HG02840 (cell line): ENCODE data around the gene AGO3.

Experiments used
- ATAC-seq: cut with Tn5 transposase; IDR thresholded peaks from one replicate; pipeline ENCODE4 v1.9.1; 2021; ENCODE audit warnings: mild to moderate bottlenecking, moderate library complexity, moderate number of reproducible peaks; ENCODE audit not compliant: unreplicated experiment, low FRiP score

AGO3 gene

GRCh38 chr1:36093929-36094328 lies 163.0 kb downstream of the AGO3 start:
- ATAC-seq: no peak

- ATAC-seq: no peak
These were observed 163.7 kb downstream of the AGO3 start for GRCh38 chr1:36094621-36095061.

- ATAC-seq: no peak
These were observed 165.0 kb downstream of the AGO3 start for GRCh38 chr1:36095760-36096405.

- no peak for ATAC-seq
These were observed 165.9 kb downstream of the AGO3 start for GRCh38 chr1:36096500-36097432.

- ATAC-seq: no peak
These were observed 167.0 kb downstream of the AGO3 start for GRCh38 chr1:36097693-36098585.

GRCh38 chr1:36098650-36099365 lies 167.9 kb downstream of the AGO3 start:
- ATAC-seq: no peak

- no peak for ATAC-seq
These were observed 168.9 kb downstream of the AGO3 start for GRCh38 chr1:36099681-36100341.

- ATAC-seq: no peak
These were observed 169.5 kb downstream of the AGO3 start for GRCh38 chr1:36100376-36100775.

GRCh38 chr1:36101546-36101945 lies 170.6 kb downstream of the AGO3 start:
- no peak for ATAC-seq

GRCh38 chr1:36106269-36106668 lies 175.4 kb downstream of the AGO3 start:
- no peak for ATAC-seq

- no peak for ATAC-seq
These were observed 176.5 kb downstream of the AGO3 start for GRCh38 chr1:36107394-36107793.

- ATAC-seq: no peak
These were observed 177.4 kb downstream of the AGO3 start for GRCh38 chr1:36108314-36108713.

- ATAC-seq: no peak
These were observed 178.3 kb downstream of the AGO3 start for GRCh38 chr1:36109041-36109679.

GRCh38 chr1:36111151-36111550 lies 180.2 kb downstream of the AGO3 start:
- ATAC-seq: no peak

GRCh38 chr1:36112823-36113222 lies 181.9 kb downstream of the AGO3 start:
- ATAC-seq: no peak

- no peak for ATAC-seq
These were observed 183.5 kb downstream of the AGO3 start for GRCh38 chr1:36114371-36114770.

- ATAC-seq: no peak
These were observed 184.3 kb downstream of the AGO3 start for GRCh38 chr1:36115200-36115669.

- no peak for ATAC-seq
These were observed 185.0 kb downstream of the AGO3 start for GRCh38 chr1:36115931-36116330.

GRCh38 chr1:36116901-36117300 lies 186.0 kb downstream of the AGO3 start:
- no peak for ATAC-seq
